Tibial nerve (tissue), 4 donors: Measurements from ENCODE around the gene TRPV2. TPM values are rescaled to one million over a fixed set of nuclear protein-coding genes. Genes with fewer than 3 reads are reported as not detected.

Experiments
- DNase-seq, 2 donors: peaks; one replicate each; pipeline ENCODE4 v3.0.0-alpha.2; 2019; ENCODE audit warnings: low spot score in 2 of 2
- H3K27ac ChIP-seq, 4 donors: fragments of 200-600 bp; sonication (generic) in 3 of 4; one replicate each; pipeline ENCODE4 v1.5.1; 2017 to 2019; ENCODE audit warnings: mild to moderate bottlenecking in 1 of 4
- H3K27me3 ChIP-seq, 2 donors: fragments of 200-600 bp; sonication (generic) in 1 of 2; one replicate each; pipeline versions ENCODE4 v1.5.1 to v1.6.0; 2017 to 2019
- H3K36me3 ChIP-seq, 3 donors: fragments of 200-600 bp; sonication (generic); one replicate each; pipeline ENCODE4 v1.5.1; 2018 to 2019
- H3K4me1 ChIP-seq, 4 donors: fragments of 200-600 bp; sonication (generic) in 3 of 4; one replicate each; pipeline ENCODE4 v1.5.1; 2017 to 2019
- H3K4me3 ChIP-seq, 4 donors: fragments of 200-600 bp; sonication (generic) in 3 of 4; one replicate each; pipeline ENCODE4 v1.5.1; 2017 to 2019; ENCODE audit warnings: mild to moderate bottlenecking in 1 of 4, moderate library complexity in 1 of 4
- H3K9me3 ChIP-seq, 4 donors: fragments of 200-600 bp; sonication (generic) in 3 of 4; one replicate each; pipeline ENCODE4 v1.5.1; 2017 to 2019
- EP300 ChIP-seq, 2 donors: sonication (generic); formaldehyde crosslinking; IDR thresholded peaks; one replicate each; pipeline ENCODE4 v1.6.1; 2017; ENCODE audit warnings: antibody characterized with exemption in 2 of 2, mild to moderate bottlenecking in 1 of 2
- POLR2A ChIP-seq, 2 donors: fragments of 450-650 bp; IDR thresholded peaks; one replicate each; pipeline ENCODE4 v1.6.1; 2017; ENCODE audit warnings: antibody characterized with exemption in 2 of 2, mild to moderate bottlenecking in 2 of 2, moderate library complexity in 2 of 2
- WGBS, 2 donors: methylation state at CpG; one replicate each; pipeline ENCODE4 v1.1.5; 2018; 5-methylcytosine and 5-hydroxymethylcytosine counted together
- total RNA-seq, 4 donors: library from RNA; depleted of rRNA; stranded (reverse); fragments of >200 nt; gene quantifications; one replicate each; pipeline ENCODE4 v1.1.0, GENCODE V29; 2016
- TF ChIP-seq, protein P1 (sequence below), 5 experiments: fragments of 200-600 bp in 3 of 5; fragments of 450-650 bp in 2 of 5; sonication (generic) in 3 of 5; IDR thresholded peaks; one replicate each; pipeline ENCODE4 v1.5.1; 2016 to 2019; ENCODE audit warnings: antibody characterized with exemption in 5 of 5, mild to moderate bottlenecking in 3 of 5, moderate library complexity in 2 of 5

The TRPV2 gene
- total RNA-seq, 4 donors from 2014 or later, result 10.5 to 19.9 (median 16.9) TPM

DNA sequence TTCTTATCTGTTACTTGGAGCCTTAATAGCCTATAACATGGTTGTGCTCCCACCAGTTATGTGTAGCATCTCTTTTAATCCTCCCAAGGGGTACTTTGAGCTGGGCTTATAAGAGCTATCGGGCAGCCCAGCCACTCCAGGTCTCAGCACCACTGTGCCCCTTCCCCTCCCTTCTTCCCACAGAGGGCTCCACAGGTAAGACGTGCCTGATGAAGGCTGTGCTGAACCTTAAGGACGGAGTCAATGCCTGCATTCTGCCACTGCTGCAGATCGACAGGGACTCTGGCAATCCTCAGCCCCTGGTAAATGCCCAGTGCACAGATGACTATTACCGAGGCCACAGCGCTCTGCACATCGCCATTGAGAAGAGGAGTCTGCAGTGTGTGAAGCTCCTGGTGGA, 7.0 kb downstream of the TRPV2 start:
- Histone ChIP-seq H3K27ac (no peak overlapping the region), H3K36me3 (peaks cover 0 to 23% (median 9%) of the 10 kb centered on the region in 3 donors), H3K4me3 (no peak overlapping the region), H3K9me3 (no peaks in the 10 kb centered on the region), H3K27me3 (no peaks in the 10 kb centered on the region), H3K4me1 (peaks cover 0 to 18% (median 8%) of the 10 kb centered on the region in 4 donors)
- 83 to 89% methylated on average over 7 of the region's 7 CpGs for WGBS, 2 donors
- TF ChIP-seq, protein P1, sequence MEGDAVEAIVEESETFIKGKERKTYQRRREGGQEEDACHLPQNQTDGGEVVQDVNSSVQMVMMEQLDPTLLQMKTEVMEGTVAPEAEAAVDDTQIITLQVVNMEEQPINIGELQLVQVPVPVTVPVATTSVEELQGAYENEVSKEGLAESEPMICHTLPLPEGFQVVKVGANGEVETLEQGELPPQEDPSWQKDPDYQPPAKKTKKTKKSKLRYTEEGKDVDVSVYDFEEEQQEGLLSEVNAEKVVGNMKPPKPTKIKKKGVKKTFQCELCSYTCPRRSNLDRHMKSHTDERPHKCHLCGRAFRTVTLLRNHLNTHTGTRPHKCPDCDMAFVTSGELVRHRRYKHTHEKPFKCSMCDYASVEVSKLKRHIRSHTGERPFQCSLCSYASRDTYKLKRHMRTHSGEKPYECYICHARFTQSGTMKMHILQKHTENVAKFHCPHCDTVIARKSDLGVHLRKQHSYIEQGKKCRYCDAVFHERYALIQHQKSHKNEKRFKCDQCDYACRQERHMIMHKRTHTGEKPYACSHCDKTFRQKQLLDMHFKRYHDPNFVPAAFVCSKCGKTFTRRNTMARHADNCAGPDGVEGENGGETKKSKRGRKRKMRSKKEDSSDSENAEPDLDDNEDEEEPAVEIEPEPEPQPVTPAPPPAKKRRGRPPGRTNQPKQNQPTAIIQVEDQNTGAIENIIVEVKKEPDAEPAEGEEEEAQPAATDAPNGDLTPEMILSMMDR (IDR thresholded peaks at IDR 0.05), result no peak
- TF ChIP-seq POLR2A (IDR thresholded peaks at IDR 0.05) (no peak), EP300 (IDR thresholded peaks at IDR 0.05) (no peak)
- DNase-seq, result no peak

DNA sequence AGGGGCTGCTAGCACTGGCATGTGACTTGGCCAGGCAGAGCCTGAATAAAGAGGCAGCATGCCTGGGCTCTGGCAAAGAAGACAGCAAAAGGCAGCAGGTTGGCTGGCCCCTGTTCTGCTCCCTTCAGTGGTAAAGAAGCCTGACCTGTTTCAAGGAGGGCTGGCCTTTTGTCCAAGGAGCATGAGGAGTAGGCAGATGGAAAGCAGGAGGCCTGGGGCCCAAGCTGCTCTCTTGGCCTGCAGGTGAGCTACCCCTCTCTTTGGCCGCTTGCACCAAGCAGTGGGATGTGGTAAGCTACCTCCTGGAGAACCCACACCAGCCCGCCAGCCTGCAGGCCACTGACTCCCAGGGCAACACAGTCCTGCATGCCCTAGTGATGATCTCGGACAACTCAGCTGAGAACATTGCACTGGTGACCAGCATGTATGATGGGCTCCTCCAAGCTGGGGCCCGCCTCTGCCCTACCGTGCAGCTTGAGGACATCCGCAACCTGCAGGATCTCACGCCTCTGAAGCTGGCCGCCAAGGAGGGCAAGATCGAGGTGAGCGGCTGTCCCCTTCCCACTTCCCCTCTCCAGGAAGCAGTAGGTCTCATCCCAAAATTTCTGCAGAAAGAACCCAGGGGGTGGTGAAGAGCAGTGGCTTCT, 8.0 kb downstream of the TRPV2 start:
- WGBS, 2 donors, result 92 to 93% methylated on average over 8 to 10 of the region's 10 CpGs
- H3K36me3 ChIP-seq, result peaks cover 0 to 25% (median 9%) of the 10 kb centered on the region in 3 donors

GRCh38 chr17:16425202-16425601, 9.8 kb downstream of the TRPV2 start:
- Histone ChIP-seq H3K4me3 (no peak overlapping the region), H3K4me1 (no peaks in the 10 kb centered on the region), H3K27ac (no peak overlapping the region), H3K9me3 (no peaks in the 10 kb centered on the region), H3K27me3 (no peaks in the 10 kb centered on the region), H3K36me3 (peaks cover 0 to 25% (median 9%) of the 10 kb centered on the region in 3 donors)
- TF ChIP-seq EP300 (IDR thresholded peaks at IDR 0.05), result no peak
- no peak for TF ChIP-seq POLR2A (IDR thresholded peaks at IDR 0.05)
- TF ChIP-seq, protein P1 (IDR thresholded peaks at IDR 0.05), result no peak
- 65 to 73% methylated on average over 6 of the region's 6 CpGs for WGBS, 2 donors
- no peak for DNase-seq

More for the DNA sequence above, 8.0 kb downstream of the TRPV2 start:
- TF ChIP-seq POLR2A (IDR thresholded peaks at IDR 0.05), result no peak
- TF ChIP-seq, protein P1 (IDR thresholded peaks at IDR 0.05), result no peak
- DNase-seq, result no peak
- no peak overlapping the region for H3K4me3 ChIP-seq
- H3K27ac ChIP-seq, result no peak overlapping the region
- no peaks in the 10 kb centered on the region for H3K9me3 ChIP-seq
- no peaks in the 10 kb centered on the region for H3K27me3 ChIP-seq
- peaks cover 0 to 14% (median 4%) of the 10 kb centered on the region in 4 donors for H3K4me1 ChIP-seq

DNA sequence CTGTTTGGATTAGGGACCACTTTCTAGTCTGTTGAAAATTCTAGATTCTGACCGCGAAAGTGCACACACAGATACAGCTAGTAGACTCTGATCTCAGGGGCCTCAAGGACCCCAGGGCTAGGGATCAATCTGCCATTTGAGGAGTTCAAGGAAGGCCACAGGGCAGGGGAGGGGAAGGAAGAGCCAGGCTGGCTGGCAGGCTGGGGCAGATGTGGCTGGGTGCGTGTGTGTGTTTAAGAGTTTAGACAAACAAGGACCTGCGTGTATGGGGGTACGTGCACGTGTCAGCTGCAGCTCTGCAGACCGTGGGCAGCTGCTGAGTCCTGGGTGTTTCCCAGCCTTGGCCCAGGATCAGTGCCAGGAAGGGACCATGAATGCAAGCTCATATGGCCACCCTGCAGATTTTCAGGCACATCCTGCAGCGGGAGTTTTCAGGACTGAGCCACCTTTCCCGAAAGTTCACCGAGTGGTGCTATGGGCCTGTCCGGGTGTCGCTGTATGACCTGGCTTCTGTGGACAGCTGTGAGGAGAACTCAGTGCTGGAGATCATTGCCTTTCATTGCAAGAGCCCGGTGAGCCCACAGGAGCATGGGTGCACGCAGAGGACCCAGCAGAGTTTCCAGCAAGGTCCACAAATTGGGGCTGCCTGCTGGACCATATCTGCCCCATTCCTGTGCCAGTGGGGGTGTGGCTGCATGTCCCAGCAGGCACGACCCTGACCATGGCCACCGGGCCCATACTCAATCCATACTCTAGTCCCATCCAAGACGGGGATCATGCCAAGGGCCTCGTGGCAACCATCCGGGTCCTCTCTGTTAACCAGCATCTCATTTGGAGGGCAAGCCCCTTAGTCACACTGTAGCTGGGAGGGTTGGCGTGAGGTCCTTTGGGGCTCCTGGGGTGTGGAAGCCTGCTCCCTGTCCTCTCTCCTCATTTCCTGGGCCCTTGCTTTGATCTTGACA, 10.6 kb downstream of the TRPV2 start:
- Histone ChIP-seq H3K9me3 (no peaks in the 10 kb centered on the region), H3K4me3 (no peak overlapping the region), H3K36me3 (peaks cover 0 to 25% (median 9%) of the 10 kb centered on the region in 3 donors), H3K4me1 (no peaks in the 10 kb centered on the region), H3K27ac (no peak overlapping the region), H3K27me3 (no peaks in the 10 kb centered on the region)
- TF ChIP-seq, protein P1 (IDR thresholded peaks at IDR 0.05), result no peak
- TF ChIP-seq EP300 (IDR thresholded peaks at IDR 0.05) (no peak), POLR2A (IDR thresholded peaks at IDR 0.05) (no peak)
- WGBS, 2 donors, result 72 to 80% methylated on average over 17 to 20 of the region's 20 CpGs
- no peak for DNase-seq

DNA sequence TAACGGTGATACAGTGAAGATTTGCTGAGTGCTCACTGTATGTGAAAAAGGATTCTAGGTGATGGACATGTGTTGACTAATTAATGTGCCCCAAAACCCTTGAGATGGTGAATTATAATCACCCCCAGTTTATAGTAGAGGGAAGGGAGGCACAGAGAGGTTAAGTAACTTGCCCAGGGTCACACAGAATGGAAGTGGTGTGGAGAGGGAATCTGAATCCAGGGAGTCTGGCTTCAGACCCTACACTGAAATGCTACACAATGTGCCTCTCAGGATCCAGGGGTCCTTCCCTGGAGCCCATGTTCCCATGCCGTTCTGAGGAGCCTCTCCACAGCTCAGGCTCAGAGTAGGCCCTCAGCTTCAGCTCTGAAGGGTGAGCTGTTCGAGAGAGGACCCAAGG, 11.6 kb downstream of the TRPV2 start:
- 77 to 97% methylated on average over 3 of the region's 3 CpGs for WGBS, 2 donors
- no peak for DNase-seq
- Histone ChIP-seq H3K4me3 (no peak overlapping the region), H3K9me3 (no peaks in the 10 kb centered on the region), H3K27ac (no peak overlapping the region), H3K36me3 (peaks cover 0 to 25% (median 9%) of the 10 kb centered on the region in 3 donors), H3K27me3 (no peaks in the 10 kb centered on the region), H3K4me1 (no peaks in the 10 kb centered on the region)
- TF ChIP-seq, protein P1 (IDR thresholded peaks at IDR 0.05), result no peak
- TF ChIP-seq POLR2A (IDR thresholded peaks at IDR 0.05) (no peak), EP300 (IDR thresholded peaks at IDR 0.05) (no peak)
